Esophagus squamous epithelium (tissue), 5 donors: Measurements from ENCODE around the gene SLC27A6. TPM values are rescaled to one million over a fixed set of nuclear protein-coding genes. Genes with fewer than 3 reads are reported as not detected.

ENCODE experiments used
- DNase-seq: peaks from one replicate; lab custom pipeline; 2025; lab: John Stamatoyannopoulos, UW
- H3K27ac ChIP-seq, 4 donors: fragments of 200-600 bp; sonication (generic); one replicate each; pipeline ENCODE4 v1.5.1; 2016 to 2019; ENCODE audit warnings: mild to moderate bottlenecking in 1 of 4
- H3K27me3 ChIP-seq, 4 donors: fragments of 200-600 bp; sonication (generic); 1 replicate in 3 of 4; 2 replicates in 1 of 4; pipeline versions ENCODE4 v1.5.1 to v1.6.0; 2017 to 2021; ENCODE audit warnings: antibody characterized with exemption in 1 of 4
- H3K36me3 ChIP-seq, 3 donors: fragments of 200-600 bp; sonication (generic); one replicate each; pipeline ENCODE4 v1.5.1; 2016 to 2019
- H3K4me1 ChIP-seq, 3 donors: fragments of 200-600 bp; sonication (generic); one replicate each; pipeline ENCODE4 v1.5.1; 2017 to 2019
- H3K4me3 ChIP-seq, 4 donors: fragments of 200-600 bp; sonication (generic); 1 replicate in 3 of 4; 2 replicates in 1 of 4; pipeline ENCODE4 v1.5.1; 2016 to 2019; ENCODE audit warnings: mild to moderate bottlenecking in 2 of 4, moderate library complexity in 1 of 4
- H3K9me3 ChIP-seq, 3 donors: fragments of 200-600 bp; sonication (generic); one replicate each; pipeline ENCODE4 v1.5.1; 2016 to 2019
- POLR2A ChIP-seq, 4 donors: fragments of 450-650 bp; IDR thresholded peaks; one replicate each; pipeline ENCODE4 v1.6.1; 2017; ENCODE audit warnings: antibody characterized with exemption in 4 of 4, mild to moderate bottlenecking in 4 of 4, moderate library complexity in 3 of 4
- WGBS, 2 donors: methylation state at CpG; one replicate each; pipeline ENCODE4 v1.1.5; 2018; 5-methylcytosine and 5-hydroxymethylcytosine counted together
- intact Hi-C: fragments of 100-400 bp; cut with DNase I; formaldehyde crosslinking; loops from one replicate; pipeline ENCODE4 v1.15.0; 2022
- total RNA-seq, 4 donors: library from RNA; depleted of rRNA; stranded (reverse); fragments of >200 nt; gene quantifications; one replicate each; pipeline ENCODE4 v1.1.0, GENCODE V29; 2016
- TF ChIP-seq, protein P1 (sequence below), 6 experiments: fragments of 450-650 bp in 4 of 6; fragments of 200-600 bp in 2 of 6; sonication (generic) in 2 of 6; IDR thresholded peaks; one replicate each; pipeline ENCODE4 v1.5.1; 2016 to 2019; ENCODE audit warnings: antibody characterized with exemption in 6 of 6, mild to moderate bottlenecking in 4 of 6, moderate library complexity in 4 of 6
- donor health status: DM: yes; HTN: yes; CAD: no.

SLC27A6 gene
- total RNA-seq, 4 donors from 2014 or later, result 1.3 to 8.0 (median 4.7) TPM

DNA sequence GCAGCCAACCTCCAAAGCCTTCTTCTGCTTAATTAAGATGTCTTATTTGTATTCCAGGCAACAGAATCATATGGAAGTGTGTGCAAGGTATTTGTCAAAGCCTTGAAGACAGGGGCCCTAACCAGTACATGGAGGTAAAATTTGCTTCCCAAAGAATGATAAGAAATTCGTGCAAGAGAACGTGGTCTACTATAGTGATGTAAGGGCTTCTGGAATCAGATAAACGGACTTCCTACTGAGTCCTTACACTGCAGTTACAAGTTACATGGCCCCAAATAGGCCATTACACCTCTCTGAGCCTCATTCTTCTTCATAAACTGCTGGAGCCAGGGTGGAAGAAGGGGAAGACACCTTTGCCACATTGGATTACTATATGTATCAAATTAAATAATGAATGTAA, 113.4 kb downstream of the SLC27A6 start:
- Histone ChIP-seq H3K4me1 (no peaks in the 10 kb centered on the region), H3K27ac (no peak overlapping the region), H3K36me3 (no peaks in the 10 kb centered on the region), H3K27me3 (no peaks in the 10 kb centered on the region), H3K9me3 (no peaks in the 10 kb centered on the region), H3K4me3 (no peak overlapping the region)
- WGBS, 2 donors, result 73 to 82% methylated on average over 3 of the region's 3 CpGs
- DNase-seq, result no peak
- TF ChIP-seq, protein P1, sequence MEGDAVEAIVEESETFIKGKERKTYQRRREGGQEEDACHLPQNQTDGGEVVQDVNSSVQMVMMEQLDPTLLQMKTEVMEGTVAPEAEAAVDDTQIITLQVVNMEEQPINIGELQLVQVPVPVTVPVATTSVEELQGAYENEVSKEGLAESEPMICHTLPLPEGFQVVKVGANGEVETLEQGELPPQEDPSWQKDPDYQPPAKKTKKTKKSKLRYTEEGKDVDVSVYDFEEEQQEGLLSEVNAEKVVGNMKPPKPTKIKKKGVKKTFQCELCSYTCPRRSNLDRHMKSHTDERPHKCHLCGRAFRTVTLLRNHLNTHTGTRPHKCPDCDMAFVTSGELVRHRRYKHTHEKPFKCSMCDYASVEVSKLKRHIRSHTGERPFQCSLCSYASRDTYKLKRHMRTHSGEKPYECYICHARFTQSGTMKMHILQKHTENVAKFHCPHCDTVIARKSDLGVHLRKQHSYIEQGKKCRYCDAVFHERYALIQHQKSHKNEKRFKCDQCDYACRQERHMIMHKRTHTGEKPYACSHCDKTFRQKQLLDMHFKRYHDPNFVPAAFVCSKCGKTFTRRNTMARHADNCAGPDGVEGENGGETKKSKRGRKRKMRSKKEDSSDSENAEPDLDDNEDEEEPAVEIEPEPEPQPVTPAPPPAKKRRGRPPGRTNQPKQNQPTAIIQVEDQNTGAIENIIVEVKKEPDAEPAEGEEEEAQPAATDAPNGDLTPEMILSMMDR (IDR thresholded peaks at IDR 0.05), result no peak
- TF ChIP-seq POLR2A (IDR thresholded peaks at IDR 0.05), result no peak
- intact Hi-C loops, result no loop called here

DNA sequence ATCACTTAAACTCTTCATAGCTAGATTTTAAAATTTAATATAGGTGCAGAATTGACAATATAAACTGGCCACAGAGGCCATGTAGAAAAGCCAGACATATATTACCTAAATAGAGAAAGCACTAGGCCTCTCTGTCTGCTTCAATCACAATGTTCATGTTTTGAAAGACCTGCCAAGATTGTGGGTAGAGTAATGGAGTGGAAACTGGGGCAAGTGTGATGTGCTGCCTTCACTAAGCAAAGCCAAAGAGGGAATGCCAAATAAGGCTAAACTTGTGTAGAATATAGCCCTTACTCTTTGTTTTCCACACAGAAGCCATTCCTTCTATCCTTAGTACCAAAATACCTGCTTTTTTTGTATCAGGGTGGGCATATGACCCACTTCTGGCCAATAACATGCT, 114.2 kb downstream of the SLC27A6 start:
- Histone ChIP-seq H3K4me3 (no peak overlapping the region), H3K4me1 (no peaks in the 10 kb centered on the region), H3K27ac (no peak overlapping the region), H3K27me3 (no peaks in the 10 kb centered on the region), H3K9me3 (no peaks in the 10 kb centered on the region), H3K36me3 (no peaks in the 10 kb centered on the region)
- DNase-seq, result no peak
- TF ChIP-seq, protein P1 (IDR thresholded peaks at IDR 0.05), result no peak
- no peak for TF ChIP-seq POLR2A (IDR thresholded peaks at IDR 0.05)
- intact Hi-C loops, result no loop called here

DNA sequence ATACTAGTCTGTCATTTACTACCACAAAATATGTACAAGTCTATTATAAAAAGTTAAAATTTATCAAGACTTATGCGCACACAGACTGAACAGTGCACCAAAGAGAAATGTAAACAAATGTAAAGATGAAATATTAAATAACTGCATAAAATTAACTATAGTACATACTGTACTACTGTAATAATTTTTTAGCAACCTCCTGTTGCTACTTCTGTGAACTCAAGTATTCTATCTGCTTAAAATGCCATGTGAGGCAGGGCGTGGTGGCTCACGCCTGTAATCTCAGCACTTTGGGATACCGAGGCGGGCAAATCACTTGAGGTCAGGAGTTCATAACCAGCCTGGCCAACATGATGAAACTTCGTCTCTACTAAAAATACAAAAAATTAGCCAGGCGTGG, 115.5 kb downstream of the SLC27A6 start:
- Histone ChIP-seq H3K4me3 (no peak overlapping the region), H3K27me3 (no peaks in the 10 kb centered on the region), H3K36me3 (no peaks in the 10 kb centered on the region), H3K9me3 (no peaks in the 10 kb centered on the region), H3K27ac (no peak overlapping the region), H3K4me1 (no peaks in the 10 kb centered on the region)
- DNase-seq, result no peak
- intact Hi-C loops, result no loop called here
- WGBS, 2 donors, result 89 to 90% methylated on average over 7 of the region's 7 CpGs
- TF ChIP-seq, protein P1 (IDR thresholded peaks at IDR 0.05), result no peak
- TF ChIP-seq POLR2A (IDR thresholded peaks at IDR 0.05), result no peak

GRCh38 chr5:129082225-129083136, 117.2 kb downstream of the SLC27A6 start:
- Histone ChIP-seq H3K9me3 (no peaks in the 10 kb centered on the region), H3K4me1 (no peaks in the 10 kb centered on the region), H3K27ac (no peak overlapping the region), H3K36me3 (no peaks in the 10 kb centered on the region), H3K27me3 (no peaks in the 10 kb centered on the region), H3K4me3 (no peak overlapping the region)
- TF ChIP-seq POLR2A (IDR thresholded peaks at IDR 0.05), result no peak
- TF ChIP-seq, protein P1 (IDR thresholded peaks at IDR 0.05), result no peak
- WGBS, 2 donors, result 71% methylated on average over 6 of the region's 6 CpGs
- no peak for DNase-seq
- intact Hi-C loops, result no loop called here

Other genes with a start within 250 kb of the SLC27A6 start
- gene ISOC1, start 129.3 kb downstream of the SLC27A6 start, total RNA-seq, result 10 to 100 TPM; 16.7 to 43.7 (median 36.7) TPM